ENCODE results near the gene GID4. TPM values are rescaled to one million over a fixed set of nuclear protein-coding genes. Genes with fewer than 3 reads are reported as not detected.

GID4 gene
- total and polyA plus RNA-seq, 9 of the 15 experiments (the other 6 are each of a cell fraction or from before 2014, with no cell fraction given): 1.2 to 6.4 (median 3.7) TPM

- TF ChIP-seq, protein P1, sequence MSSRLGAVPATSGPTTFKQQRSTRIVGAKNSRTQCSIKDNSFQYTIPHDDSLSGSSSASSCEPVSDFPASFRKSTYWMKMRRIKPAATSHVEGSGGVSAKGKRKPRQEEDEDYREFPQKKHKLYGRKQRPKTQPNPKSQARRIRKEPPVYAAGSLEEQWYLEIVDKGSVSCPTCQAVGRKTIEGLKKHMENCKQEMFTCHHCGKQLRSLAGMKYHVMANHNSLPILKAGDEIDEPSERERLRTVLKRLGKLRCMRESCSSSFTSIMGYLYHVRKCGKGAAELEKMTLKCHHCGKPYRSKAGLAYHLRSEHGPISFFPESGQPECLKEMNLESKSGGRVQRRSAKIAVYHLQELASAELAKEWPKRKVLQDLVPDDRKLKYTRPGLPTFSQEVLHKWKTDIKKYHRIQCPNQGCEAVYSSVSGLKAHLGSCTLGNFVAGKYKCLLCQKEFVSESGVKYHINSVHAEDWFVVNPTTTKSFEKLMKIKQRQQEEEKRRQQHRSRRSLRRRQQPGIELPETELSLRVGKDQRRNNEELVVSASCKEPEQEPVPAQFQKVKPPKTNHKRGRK (tag; IDR thresholded peaks at IDR 0.05): no peak
- TF ChIP-seq ZKSCAN8 (CRISPR knock-in tag; IDR thresholded peaks at IDR 0.05) (no peak), ARID2 (IDR thresholded peaks at IDR 0.05) (no peak), ATF7 (IDR thresholded peaks at IDR 0.05) (no peak), NR3C1 (CRISPR knock-in tag; IDR thresholded peaks at IDR 0.05) (no peak), ARNT (IDR thresholded peaks at IDR 0.05) (no peak)
These were observed 27.9 kb upstream of the GID4 start (continued) for GRCh38 chr17:18011286-18011685.

GRCh38 chr17:18014006-18014405 is 25.2 kb upstream of the GID4 start:
- Histone ChIP-seq H3K36me3 (ENCODE audit: control insufficient read depth, insufficient read depth, low read length) (peaks cover 8% of the 10 kb centered on the region; the same call in 2 of the 3 replicates), H3K9ac (ENCODE audit: insufficient read depth in 1 of 2, low read depth in 2 of 2, low read length in 2 of 2) (no peak overlapping the region), H3K9me1 (ENCODE audit: control insufficient read depth, insufficient read depth, low read length) (no peaks in the 10 kb centered on the region), H3K4me3 (no peak overlapping the region), H3K27ac (ENCODE audit: extremely low read depth, low read depth, low read length) (no peak overlapping the region), H3K79me2 (ENCODE audit: control insufficient read depth, insufficient read depth, low read length) (no peaks in the 10 kb centered on the region), H4K20me1 (replicated peaks; ENCODE audit: control insufficient read depth, insufficient read depth, low read length) (0 out of 2 replicates have a peak, but pooled peaks cover 5% of the 10 kb centered on the region), H3K9me3 (replicated peaks; ENCODE audit: control insufficient read depth, insufficient read depth, low read depth, low read length) (no peaks in the 10 kb centered on the region), H3K4me1 (replicated peaks in 1 of 2; ENCODE audit: control insufficient read depth in 2 of 2, insufficient read depth in 2 of 2, low read length in 2 of 2) (peaks cover 6 to 18% of the 10 kb centered on the region in 2 experiments; a peak in 4 of 5 replicates), H2AFZ (ENCODE audit: low read depth, low read length) (no peak overlapping the region), H3K4me2 (ENCODE audit: insufficient read depth, low read length) (no peak overlapping the region), H3K27me3 (ENCODE audit: control insufficient read depth in 2 of 2, insufficient read depth in 2 of 2, low read length in 2 of 2) (no peaks in the 10 kb centered on the region)
- ATAC-seq (no peak), DNase-seq (ENCODE audit: extremely low read depth in 1 of 4, low spot score in 3 of 4) (no peak), FAIRE-seq (no peak)
- 92% methylated on average over 4 of the region's 6 CpGs for WGBS (ENCODE audit: insufficient coverage, low coverage, missing lambda C conversion rate)
- in situ Hi-C loops (cut with MboI): no loop called here
- TF ChIP-seq FOXJ2 (tag; IDR thresholded peaks at IDR 0.05) (no peak), CREM (IDR thresholded peaks at IDR 0.05; ENCODE audit: low read depth) (no peak), RHOXF2B (CRISPR knock-in tag; conservative IDR thresholded peaks at IDR 0.05) (no peak), YBX1 (IDR thresholded peaks at IDR 0.05) (no peak), ZKSCAN1 (IDR thresholded peaks at IDR 0.05; ENCODE audit: low read depth, low read length) (no peak), NCOA6 (IDR thresholded peaks at IDR 0.05) (no peak), POLR2AphosphoS5 (IDR thresholded peaks at IDR 0.05; ENCODE audit: control insufficient read depth, insufficient read depth, low read depth, low read length) (no peak), RFX1 (IDR thresholded peaks at IDR 0.05) (no peak), CBFA2T3 (IDR thresholded peaks at IDR 0.05) (no peak), CBFB (CRISPR knock-in tag; IDR thresholded peaks at IDR 0.05) (no peak), MED1 (CRISPR knock-in tag; IDR thresholded peaks at IDR 0.05; ENCODE audit: borderline replicate concordance) (no peak), STAT5A (IDR thresholded peaks at IDR 0.05; ENCODE audit: borderline replicate concordance, low read length) (no peak), ZFP30 (CRISPR knock-in tag; IDR thresholded peaks at IDR 0.05; ENCODE audit: borderline replicate concordance) (no peak)
- TF ChIP-seq, protein P1 (tag; IDR thresholded peaks at IDR 0.05): no peak
- TF ChIP-seq, protein P2, sequence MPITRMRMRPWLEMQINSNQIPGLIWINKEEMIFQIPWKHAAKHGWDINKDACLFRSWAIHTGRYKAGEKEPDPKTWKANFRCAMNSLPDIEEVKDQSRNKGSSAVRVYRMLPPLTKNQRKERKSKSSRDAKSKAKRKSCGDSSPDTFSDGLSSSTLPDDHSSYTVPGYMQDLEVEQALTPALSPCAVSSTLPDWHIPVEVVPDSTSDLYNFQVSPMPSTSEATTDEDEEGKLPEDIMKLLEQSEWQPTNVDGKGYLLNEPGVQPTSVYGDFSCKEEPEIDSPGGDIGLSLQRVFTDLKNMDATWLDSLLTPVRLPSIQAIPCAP (CRISPR knock-in tag; IDR thresholded peaks at IDR 0.05; ENCODE audit: borderline replicate concordance): no peak
- intact Hi-C loops (cut with micrococcal nuclease): no loop called here
- POLR2A ChIA-PET: interaction anchor here (0.5 to 1.0 kb wide), 3 partner anchors 9 to 95 kb away, joined by 3 to 4 read pairs (median 3); no protein-coding TSS in a partner anchor
- no TSS peak for BruUV-seq (replicated peaks)
- CTCF ChIA-PET (ENCODE audit: low intra/inter-chr PET ratio): no interaction called here
